ENCODE results near the gene FARP2.
A peak's percentile ranks its signal among the peaks of the same experiment; 100 is the strongest.

DNA sequence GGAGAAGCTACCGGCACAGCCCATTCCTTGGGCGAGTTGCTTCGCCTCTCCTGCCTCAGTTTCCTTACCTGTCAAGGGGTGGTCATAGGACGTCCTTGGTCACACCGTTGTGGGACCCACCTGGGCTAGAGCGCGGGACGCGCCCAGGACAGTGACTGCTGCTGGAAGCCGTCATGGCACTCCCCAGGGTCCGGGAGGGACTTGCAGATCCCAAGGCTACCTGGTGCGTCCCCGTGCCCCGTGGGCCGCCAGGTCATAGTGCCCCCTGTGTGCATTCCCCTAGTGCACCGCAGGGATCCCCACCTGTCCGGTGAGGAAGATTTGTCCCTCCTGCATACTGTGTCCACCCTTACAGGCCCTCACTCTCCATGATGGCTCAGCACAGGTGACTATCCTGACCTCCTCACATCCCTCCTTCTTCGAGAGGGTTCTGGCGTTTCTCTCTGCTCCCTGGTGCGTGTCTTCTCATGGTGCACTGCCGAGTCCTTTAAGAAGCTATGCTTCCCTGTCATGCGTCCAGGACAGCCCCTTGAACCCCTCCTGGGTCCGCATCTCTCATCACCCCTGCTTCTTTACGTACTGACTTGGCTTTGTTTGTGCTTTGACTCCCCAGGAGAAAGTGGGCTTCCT is 153.2 kb downstream of the FARP2 start:
- TF ChIP-seq POLR2AphosphoS5 (IDR thresholded peaks at IDR 0.05) (no peak), CTCF (IDR thresholded peaks at IDR 0.05) (peak in 1 of 5 experiments; percentile 8), POLR2A (IDR thresholded peaks at IDR 0.05) (no peak), EP300 (IDR thresholded peaks at IDR 0.05; ENCODE audit: low read depth) (no peak)
